A549 treated with AZD2906 at 1 μM for 4 hours (cell line): ENCODE measurements around the gene CAMKK2. TPM values are rescaled to one million over a fixed set of nuclear protein-coding genes. Genes with fewer than 3 reads are reported as not detected.

Source experiments
- total RNA-seq: library from RNA; stranded (reverse); fragments of 200-300 nt; extraction: Qiagen RNA extraction; gene quantifications from 5 replicates; pipeline ENCODE4 v1.2.3, GENCODE V29; 2022

CAMKK2 gene
- 20.7 to 28.0 TPM (median 25.8 TPM) in 5 replicates for total RNA-seq

GRCh38 chr12:121296618-121297434 lies at the start of gene CAMKK2:
TSS of gene CAMKK2 (minus strand) at chr12:121296709. CDS start at chr12:121274526, 22,183 bp downstream.

GRCh38 chr12:121209624-121210572 lies 86.6 kb downstream of the CAMKK2 start, which contains the start of gene P2RX4:
TSS of gene P2RX4 (plus strand) at chr12:121210129. CDS start at chr12:121210165, 36 bp downstream.

Other genes starting within 250 kb of the CAMKK2 start
- not detected in 5 replicates for gene P2RX7, start 163.8 kb downstream of the CAMKK2 start, total RNA-seq
- 15.7 to 22.5 TPM (median 18.9 TPM) in 5 replicates for gene P2RX4, start 86.6 kb downstream of the CAMKK2 start, total RNA-seq
- gene ANAPC5, start 55.7 kb upstream of the CAMKK2 start, total RNA-seq = 82.0 to 86.4 TPM (median 83.4 TPM) in 5 replicates
- 37.7 to 42.0 TPM (median 39.6 TPM) in 5 replicates for gene RNF34, start 103.4 kb upstream of the CAMKK2 start, total RNA-seq